K562 (cell line): ENCODE measurements around the gene NIFK. TPM values are rescaled to one million over a fixed set of nuclear protein-coding genes. Genes with fewer than 3 reads are reported as not detected.

Experiments used
- CBFA2T3 ChIP-seq: fragments of 450-650 bp; IDR thresholded peaks from 2 replicates; pipeline ENCODE4 v1.6.1; 2017
- CBFB ChIP-seq: sonication (generic); formaldehyde crosslinking; IDR thresholded peaks from 2 replicates; pipeline ENCODE4 v1.4.0; 2020; ENCODE audit warnings: mild to moderate bottlenecking, missing genetic modification reagents
- CREM ChIP-seq: IDR thresholded peaks from 2 replicates; pipeline ENCODE4 v1.6.1; 2014; ENCODE audit warnings: antibody characterized with exemption, low read depth
- CTBP1 ChIP-seq: fragments of 450-650 bp; IDR thresholded peaks from 2 replicates; pipeline ENCODE4 v1.6.1; 2016; ENCODE audit warnings: borderline replicate concordance
- ELF2 ChIP-seq: fragments of 250-450 bp; sonication (Bioruptor Pico); IDR thresholded peaks from 2 replicates; pipeline ENCODE4 v1.5.0; 2021; ENCODE audit warnings: mild to moderate bottlenecking
- FUS ChIP-seq: fragments of 200-400 bp; formaldehyde crosslinking; optimal IDR thresholded peaks from 2 replicates; pipeline ENCODE3; 2017; ENCODE audit warnings: low read depth, low read length
- HDGF ChIP-seq: fragments of 450-650 bp; IDR thresholded peaks from 2 replicates; pipeline ENCODE4 v1.6.1; 2016
- HMGN3 ChIP-seq: IDR thresholded peaks from 2 replicates; pipeline ENCODE4 v1.6.1; 2011; ENCODE audit warnings: borderline replicate concordance, low read depth, mild to moderate bottlenecking, mixed read lengths, low read length; ENCODE audit not compliant: insufficient read length; ENCODE audit errors: extremely low read depth
- KDM4B ChIP-seq, 2 experiments: fragments of 450-650 bp in 1 of 2; sonication (generic) in 1 of 2; IDR thresholded peaks; 2 replicates each; pipeline ENCODE4 v1.6.1; 2016 to 2017; ENCODE audit warnings: borderline replicate concordance in 2 of 2, antibody characterized with exemption in 1 of 2, low read depth in 1 of 2, mild to moderate bottlenecking in 1 of 2
- NCOA4 ChIP-seq: fragments of 450-650 bp; IDR thresholded peaks from 2 replicates; pipeline ENCODE4 v1.6.1; 2018; ENCODE audit warnings: mild to moderate bottlenecking; ENCODE audit not compliant: partially characterized antibody
- NFXL1 ChIP-seq: fragments of 450-650 bp; formaldehyde crosslinking; IDR thresholded peaks from 2 replicates; pipeline ENCODE4 v1.4.0; 2021; ENCODE audit warnings: mild to moderate bottlenecking
- OTX1 ChIP-seq: fragments of 450-650 bp; formaldehyde crosslinking; IDR thresholded peaks from 2 replicates; pipeline ENCODE4 v1.4.0; 2022; ENCODE audit warnings: mild to moderate bottlenecking
- PHB2 ChIP-seq: fragments of 450-650 bp; IDR thresholded peaks from 2 replicates; pipeline ENCODE4 v1.6.1; 2017; ENCODE audit warnings: low read depth
- PRMT5 ChIP-seq: sonication (generic); formaldehyde crosslinking; IDR thresholded peaks from 2 replicates; pipeline ENCODE4 v1.5.0; 2020; ENCODE audit warnings: missing genetic modification reagents
- TAL1 ChIP-seq: fragments of 450-650 bp; IDR thresholded peaks from 2 replicates; pipeline ENCODE4 v1.6.1; 2016; ENCODE audit warnings: mild to moderate bottlenecking
- TCF7 ChIP-seq: sonication (generic); IDR thresholded peaks from 2 replicates; pipeline ENCODE4 v1.6.1; 2016; ENCODE audit warnings: antibody characterized with exemption, borderline replicate concordance
- TFAM ChIP-seq: fragments of 250-450 bp; sonication (Bioruptor Pico); conservative IDR thresholded peaks from 2 replicates; pipeline ENCODE4 v1.5.0; 2021; ENCODE audit warnings: mild to moderate bottlenecking, moderate library complexity
- TOE1 ChIP-seq, 2 experiments: fragments of 450-650 bp in 1 of 2; sonication (generic) in 1 of 2; formaldehyde crosslinking in 1 of 2; IDR thresholded peaks; 2 replicates each; pipeline versions ENCODE4 v1.7.1 to v1.8.0; 2016 to 2022; ENCODE audit warnings: borderline replicate concordance in 2 of 2, mild to moderate bottlenecking in 2 of 2, antibody characterized with exemption in 1 of 2, inconsistent platforms in 1 of 2, low read depth in 1 of 2, missing genetic modification reagents in 1 of 2, moderate library complexity in 1 of 2
- ZFP30 ChIP-seq: fragments of 250-450 bp; sonication (Bioruptor Pico); IDR thresholded peaks from 2 replicates; pipeline ENCODE4 v1.8.0; 2022; ENCODE audit warnings: moderate library complexity, mild to moderate bottlenecking, inconsistent platforms, borderline replicate concordance
- ZHX1 ChIP-seq: fragments of 150-350 bp; conservative IDR thresholded peaks from 2 replicates; pipeline ENCODE4 v1.6.1; 2014; ENCODE audit warnings: low read length
- ZNF133 ChIP-seq: fragments of 250-450 bp; sonication (Bioruptor Pico); IDR thresholded peaks from 2 replicates; pipeline ENCODE4 v1.4.0; 2020; ENCODE audit warnings: mild to moderate bottlenecking
- ZNF253 ChIP-seq: fragments of 250-450 bp; sonication (Bioruptor Pico); conservative IDR thresholded peaks from 2 replicates; pipeline ENCODE4 v1.6.1; 2021; ENCODE audit warnings: mild to moderate bottlenecking
- ZNF449 ChIP-seq: fragments of 250-450 bp; sonication (Bioruptor Pico); IDR thresholded peaks from 2 replicates; pipeline ENCODE4 v1.8.0; 2022; ENCODE audit warnings: moderate library complexity, mild to moderate bottlenecking, inconsistent platforms
- polyA plus RNA-seq, 8 experiments: library from polyadenylated mRNA; depleted of rRNA in 4 of 8; stranded (reverse) in 5 of 8; unstranded in 3 of 8; fragments of >200 nt; fragmentation: Nextera tagmentation in 2 of 8; fragmentation: Illumina TruSeq in 1 of 8; extraction: Ambion mirVana in 2 of 8; extraction: Trizol in 1 of 8; gene quantifications; 2 replicates each; pipeline versions ENCODE4 v1.2.1 to v1.2.3, GENCODE V29; 2011 to 2014; ENCODE audit warnings: inconsistent platforms in 1 of 8, missing spikeins in 1 of 8
- total RNA-seq, 7 experiments: library from RNA; depleted of rRNA in 6 of 7; stranded (reverse); fragments of >200 nt in 6 of 7; fragmentation: Illumina TruSeq in 2 of 7; extraction: Trizol in 2 of 7; gene quantifications; 2 replicates each; pipeline versions ENCODE4 v1.2.1 to v1.2.3, GENCODE V29; 2011 to 2021; ENCODE audit warnings: low replicate concordance in 1 of 7

Gene NIFK
- total and polyA plus RNA-seq, 9 of the 15 experiments (the other 6 are each of a cell fraction or from before 2014, with no cell fraction given) = 60.2 to 426 (median 183) TPM

GRCh38 chr2:121776885-121777698, 40.4 kb upstream of the NIFK start (continued):
- TF ChIP-seq CBFA2T3 = no peak
- TF ChIP-seq PHB2 = no peak
- TF ChIP-seq OTX1 (CRISPR knock-in tag) = peak; percentile 67; the same call in 1 of the 2 replicates
- TF ChIP-seq TOE1 (IDR thresholded peaks at IDR 0.05; ENCODE audit: borderline replicate concordance) = no peak
- TF ChIP-seq TOE1 (CRISPR knock-in tag; IDR thresholded peaks at IDR 0.05; ENCODE audit: borderline replicate concordance, low read depth) = no peak
- no peak for TF ChIP-seq ZNF133 (CRISPR knock-in tag)
- TF ChIP-seq TAL1 = no peak
- TF ChIP-seq KDM4B (IDR thresholded peaks at IDR 0.05; ENCODE audit: borderline replicate concordance in 2 of 2, low read depth in 1 of 2) = no peak
- TF ChIP-seq PRMT5 = no peak
- no peak for TF ChIP-seq ZNF253
- no peak for TF ChIP-seq FUS
- no peak for TF ChIP-seq TFAM (CRISPR knock-in tag)
- no peak for TF ChIP-seq ELF2
- no peak for TF ChIP-seq ZHX1
- TF ChIP-seq HDGF = 0 out of 2 replicates have a peak, but pooled peaks have one; percentile 51
- TF ChIP-seq CREM = no peak
- TF ChIP-seq HMGN3 = no peak
- TF ChIP-seq TCF7 = no peak
- TF ChIP-seq NCOA4 = no peak
- TF ChIP-seq ZFP30 = no peak
- no peak for TF ChIP-seq CBFB (CRISPR knock-in tag)
- no peak for TF ChIP-seq ZNF449 (CRISPR knock-in tag)
- TF ChIP-seq CTBP1 = no peak
- no peak for TF ChIP-seq NFXL1 (CRISPR knock-in tag)
